H1 (cell line): ENCODE results near the gene MGAT5. TPM values are rescaled to one million over a fixed set of nuclear protein-coding genes. Genes with fewer than 3 reads are reported as not detected.

ENCODE experiments used
- CTCF ChIA-PET: fragments of 300-600 bp; sonication (Branson Sonifier 250); formaldehyde crosslinking; loops from one replicate; lab custom pipeline; 2021; ENCODE audit not compliant: partially characterized antibody; lab: Charles Lee
- POLR2A ChIA-PET: fragments of 300-600 bp; sonication (Branson Sonifier 250); formaldehyde crosslinking; loops from one replicate; lab custom pipeline; 2021; ENCODE audit warnings: inconsistent platforms; ENCODE audit not compliant: partially characterized antibody; lab: Charles Lee
- DNase-seq, 2 experiments: peaks; one replicate each; pipeline versions ENCODE4 v3.0.0 to v3.0.0-alpha.2; 2010 to 2022; ENCODE audit warnings: low spot score in 2 of 2, low read depth in 1 of 2, mixed read lengths in 1 of 2
- FAIRE-seq: peaks from 2 replicates; lab custom pipeline; 2011; peaks lifted over from hg19 to GRCh38; lab: Jason Lieb, UNC
- H2AFZ ChIP-seq: 2 replicates; pipeline ENCODE4 v1.8.1; 2012; ENCODE audit warnings: low read length, inconsistent platforms
- H2AK5ac ChIP-seq: 2 replicates; pipeline ENCODE4 v1.6.1; 2013; ENCODE audit warnings: low read depth, low read length
- H2BK120ac ChIP-seq: replicated peaks from 2 replicates; pipeline ENCODE3; 2013; ENCODE audit warnings: low read depth, low read length, inconsistent platforms
- H2BK12ac ChIP-seq: 2 replicates; pipeline ENCODE4 v1.6.1; 2013; ENCODE audit warnings: low read depth, low read length
- H2BK15ac ChIP-seq: 2 replicates; pipeline ENCODE4 v1.6.1; 2013; ENCODE audit warnings: low read length
- H2BK20ac ChIP-seq: 2 replicates; pipeline ENCODE4 v1.6.1; 2013; ENCODE audit warnings: low read length
- H2BK5ac ChIP-seq: 2 replicates; pipeline ENCODE4 v1.6.1; 2013; ENCODE audit warnings: low read depth, low read length
- H3K14ac ChIP-seq: 2 replicates; pipeline ENCODE4 v1.6.1; 2013; ENCODE audit warnings: inconsistent platforms; ENCODE audit not compliant: insufficient read length
- H3K18ac ChIP-seq: 2 replicates; pipeline ENCODE4 v1.6.1; 2013; ENCODE audit warnings: low read length; ENCODE audit errors: extremely low read depth
- H3K23ac ChIP-seq: 2 replicates; pipeline ENCODE4 v1.6.1; 2013; ENCODE audit warnings: inconsistent platforms; ENCODE audit not compliant: insufficient read length
- H3K23me2 ChIP-seq: 2 replicates; pipeline ENCODE4 v1.6.1; 2013; ENCODE audit warnings: low read depth, low read length
- H3K27ac ChIP-seq: 2 replicates; pipeline ENCODE4 v1.6.1; 2011; ENCODE audit warnings: low read depth, low read length, inconsistent platforms
- H3K27me3 ChIP-seq, 4 experiments: replicated peaks in 1 of 4; 1 replicate in 1 of 4; 2 replicates in 3 of 4; pipeline versions ENCODE4 v1.6.1 to v1.8.1; 2011 to 2013; ENCODE audit warnings: low read length in 3 of 4, mild to moderate bottlenecking in 3 of 4, inconsistent platforms in 2 of 4, mixed read lengths in 2 of 4, moderate library complexity in 1 of 4; ENCODE audit not compliant: control insufficient read depth in 3 of 4, insufficient read depth in 3 of 4; ENCODE audit errors: extremely low read depth in 1 of 4
- H3K36me3 ChIP-seq, 4 experiments: 2 replicates each; pipeline versions ENCODE4 v1.6.1 to v1.8.1; 2011 to 2013; ENCODE audit warnings: mild to moderate bottlenecking in 4 of 4, low read length in 3 of 4, moderate library complexity in 2 of 4, control low read depth in 1 of 4, inconsistent platforms in 1 of 4; ENCODE audit not compliant: insufficient read depth in 4 of 4, control insufficient read depth in 2 of 4
- H3K4ac ChIP-seq: replicated peaks from 2 replicates; pipeline ENCODE3; 2013; ENCODE audit warnings: low read length, low read depth, mixed read lengths, inconsistent platforms; ENCODE audit not compliant: insufficient read length
- H3K4me1 ChIP-seq, 4 experiments: replicated peaks in 1 of 4; 1 replicate in 1 of 4; 2 replicates in 3 of 4; pipeline versions ENCODE4 v1.6.1 to v1.8.1; 2011 to 2013; ENCODE audit warnings: low read length in 3 of 4, inconsistent platforms in 2 of 4, mixed read lengths in 1 of 4; ENCODE audit not compliant: insufficient read depth in 4 of 4, control insufficient read depth in 3 of 4
- H3K4me2 ChIP-seq, 2 experiments: 2 replicates each; pipeline versions ENCODE4 v1.6.1 to v1.8.1; 2011 to 2013; ENCODE audit warnings: low read depth in 2 of 2, low read length in 2 of 2, control low read depth in 1 of 2, inconsistent platforms in 1 of 2, mild to moderate bottlenecking in 1 of 2; ENCODE audit not compliant: insufficient read depth in 1 of 2
- H3K4me3 ChIP-seq, 4 experiments: fragments of 200-600, 300-600 bp in 1 of 4; sonication (generic), shearing (Covaris generic), sonication (Bioruptor Twin) in 1 of 4; 2 replicates each; pipeline versions ENCODE4 v1.5.1 to v1.8.1; 2011 to 2016; ENCODE audit warnings: low read length in 4 of 4, low read depth in 3 of 4, control low read depth in 2 of 4, inconsistent platforms in 2 of 4, mild to moderate bottlenecking in 2 of 4, mixed read lengths in 1 of 4, moderate library complexity in 1 of 4; ENCODE audit not compliant: insufficient read depth in 2 of 4; ENCODE audit errors: extremely low read depth in 1 of 4
- H3K56ac ChIP-seq: replicated peaks from 2 replicates; pipeline ENCODE3; 2013; ENCODE audit warnings: low read depth, mild to moderate bottlenecking, mixed read lengths, low read length, inconsistent platforms; ENCODE audit not compliant: insufficient read length
- H3K79me1 ChIP-seq: 2 replicates; pipeline ENCODE4 v1.6.1; 2013; ENCODE audit warnings: low read depth, low read length, control low read depth
- H3K79me2 ChIP-seq, 2 experiments: 2 replicates each; pipeline versions ENCODE4 v1.6.1 to v1.8.1; 2012 to 2013; ENCODE audit warnings: low read length in 2 of 2, mild to moderate bottlenecking in 2 of 2, inconsistent platforms in 1 of 2; ENCODE audit not compliant: insufficient read depth in 2 of 2, control insufficient read depth in 1 of 2
- H3K9ac ChIP-seq, 4 experiments: replicated peaks in 1 of 4; 1 replicate in 1 of 4; 2 replicates in 3 of 4; pipeline versions ENCODE4 v1.6.1 to v1.8.1; 2011 to 2013; ENCODE audit warnings: low read depth in 3 of 4, low read length in 3 of 4, control low read depth in 2 of 4, mild to moderate bottlenecking in 2 of 4, moderate library complexity in 2 of 4, inconsistent platforms in 1 of 4; ENCODE audit errors: extremely low read depth in 1 of 4
- H3K9me3 ChIP-seq, 2 experiments: 2 replicates each; pipeline versions ENCODE4 v1.6.1 to v1.8.1; 2012 to 2013; ENCODE audit warnings: mild to moderate bottlenecking in 2 of 2, moderate library complexity in 2 of 2, control low read depth in 1 of 2, inconsistent platforms in 1 of 2, low read depth in 1 of 2, low read length in 1 of 2, mixed read lengths in 1 of 2; ENCODE audit not compliant: insufficient read depth in 2 of 2
- H4K20me1 ChIP-seq, 2 experiments: replicated peaks in 1 of 2; 2 replicates each; pipeline versions ENCODE3 to v1.8.1; 2011 to 2013; ENCODE audit warnings: inconsistent platforms in 2 of 2, low read length in 2 of 2, mild to moderate bottlenecking in 1 of 2; ENCODE audit not compliant: insufficient read depth in 2 of 2, control insufficient read depth in 1 of 2
- H4K5ac ChIP-seq: 2 replicates; pipeline ENCODE4 v1.6.1; 2013; ENCODE audit warnings: low read length, low read depth, mixed read lengths, inconsistent platforms; ENCODE audit not compliant: insufficient read length
- H4K8ac ChIP-seq: 2 replicates; pipeline ENCODE4 v1.8.0; 2013; ENCODE audit warnings: mild to moderate bottlenecking, moderate library complexity, low read length, inconsistent platforms; ENCODE audit not compliant: insufficient read depth; ENCODE audit errors: extremely low read depth
- H4K91ac ChIP-seq: replicated peaks from 2 replicates; pipeline ENCODE3; 2013; ENCODE audit warnings: low read length, mixed read lengths, inconsistent platforms; ENCODE audit not compliant: insufficient read length
- CBX5 ChIP-seq: fragments of 300-800, 300-1000 bp; sonication (generic); IDR thresholded peaks from 2 replicates; pipeline ENCODE4 v1.7.1; 2016; ENCODE audit warnings: antibody characterized with exemption, low read length, low read depth
- EP300 ChIP-seq, 2 experiments: IDR thresholded peaks; 1 replicate in 1 of 2; 2 replicates in 1 of 2; pipeline ENCODE4 v1.6.1; 2011 to 2012; ENCODE audit warnings: low read depth in 2 of 2, low read length in 2 of 2, mild to moderate bottlenecking in 2 of 2, borderline replicate concordance in 1 of 2, inconsistent platforms in 1 of 2, moderate library complexity in 1 of 2
- FOSL1 ChIP-seq: IDR thresholded peaks from 2 replicates; pipeline ENCODE4 v1.6.1; 2011; ENCODE audit warnings: mild to moderate bottlenecking, low read depth, low read length, moderate library complexity; ENCODE audit not compliant: insufficient read depth
- GTF2F1 ChIP-seq: IDR thresholded peaks from 2 replicates; pipeline ENCODE4 v1.6.1; 2012; ENCODE audit warnings: low read depth, low read length, improper control_type of control experiment, borderline replicate concordance
- HDAC6 ChIP-seq: IDR thresholded peaks from one replicate; pipeline ENCODE4 v1.7.1; 2012; ENCODE audit warnings: low read depth, mild to moderate bottlenecking, inconsistent platforms, low read length, moderate library complexity
- JUND ChIP-seq: IDR thresholded peaks from 2 replicates; pipeline ENCODE4 v1.6.1; 2011; ENCODE audit warnings: mild to moderate bottlenecking, improper control_type of control experiment, low read length
- KDM1A ChIP-seq: fragments of 200-600, 300-600 bp; sonication (generic); IDR thresholded peaks from 2 replicates; pipeline ENCODE4 v1.7.1; 2016; ENCODE audit warnings: mild to moderate bottlenecking, low read length, borderline replicate concordance
- MAX ChIP-seq: IDR thresholded peaks from 2 replicates; pipeline ENCODE4 v1.6.1; 2012; ENCODE audit warnings: inconsistent platforms
- RBBP5 ChIP-seq: IDR thresholded peaks from 2 replicates; pipeline ENCODE4 v1.7.1; 2012; ENCODE audit warnings: low read depth, mild to moderate bottlenecking, inconsistent platforms, low read length, moderate library complexity, borderline replicate concordance
- TAF7 ChIP-seq: optimal IDR thresholded peaks from 2 replicates; pipeline ENCODE3; 2011; ENCODE audit warnings: low read depth, mild to moderate bottlenecking, inconsistent platforms, low read length, moderate library complexity, borderline replicate concordance
- WGBS, 2 experiments: shearing (Covaris generic) in 1 of 2; methylation state at CpG; one replicate each; pipeline versions ENCODE4 v1.1.6 to v1.1.7; 2013 to 2015; ENCODE audit warnings: low lambda C conversion rate in 2 of 2, mixed read lengths in 2 of 2, inconsistent platforms in 1 of 2, low coverage in 1 of 2, missing lambda C conversion rate in 1 of 2; ENCODE audit not compliant: insufficient replicate concordance in 2 of 2, insufficient coverage in 1 of 2, insufficient read length in 1 of 2; ENCODE audit errors: extremely low coverage in 1 of 2, missing lambda C conversion rate in 1 of 2; 5-methylcytosine and 5-hydroxymethylcytosine counted together
- polyA plus RNA-seq, 7 experiments: library from polyadenylated mRNA; depleted of rRNA in 3 of 7; stranded (reverse) in 5 of 7; unstranded in 2 of 7; fragments of >200 nt in 5 of 7; fragments of 200-250 nt in 2 of 7; gene quantifications; 1 replicate in 5 of 7; 2 replicates in 1 of 7; 4 replicates in 1 of 7; pipeline versions ENCODE4 v1.2.1 to v1.2.3, GENCODE V29; 2011 to 2013; ENCODE audit warnings: missing spikeins in 2 of 7, mixed read lengths in 2 of 7
- total RNA-seq: library from RNA; stranded (reverse); fragmentation: NEBNext Ultra II Directional; extraction: Animal tissue kit (Norgen Biotek cat#: 25700); gene quantifications from 2 replicates; pipeline ENCODE4 v1.2.1, GENCODE V29; 2021
- TF ChIP-seq, protein P1 (sequence below): IDR thresholded peaks from 2 replicates; pipeline ENCODE4 v1.6.1; 2012; ENCODE audit warnings: inconsistent platforms

The MGAT5 gene
- total and polyA plus RNA-seq, 2 of the 8 experiments (the other 6 are each of a cell fraction or from before 2014, with no cell fraction given), result 11.2 to 49.2 TPM

- no peak overlapping the region for H2BK15ac ChIP-seq
- no peak overlapping the region for H2BK120ac ChIP-seq
- no peak overlapping the region for H2BK5ac ChIP-seq
- H3K4me3 ChIP-seq, result no peak overlapping the region
- H3K79me2 ChIP-seq, result no peaks in the 10 kb centered on the region
- H3K18ac ChIP-seq, result no peak overlapping the region
- H3K9me3 ChIP-seq, result no peaks in the 10 kb centered on the region
- H2BK20ac ChIP-seq, result no peak overlapping the region
- H3K27ac ChIP-seq, result no peak overlapping the region
- H4K8ac ChIP-seq, result no peak overlapping the region
- no peak for DNase-seq
- ChIA-PET CTCF (interaction anchor here (0.5 to 2.4 kb wide), 6 partner anchors 9 to 177 kb away, joined by 3 to 13 read pairs (median 4); no protein-coding TSS in a partner anchor), POLR2A (interaction anchor here (1.0 kb wide), 1 partner anchor 8 kb away, joined by 3 read pairs; no protein-coding TSS in a partner anchor)
- no peak overlapping the region for H3K4ac ChIP-seq
- no peak overlapping the region for H2AK5ac ChIP-seq
- H3K36me3 ChIP-seq, result peaks cover 0 to 9% (median 4%) of the 10 kb centered on the region in 4 experiments; a peak in 3 of 8 replicates
- no peaks in the 10 kb centered on the region for H4K20me1 ChIP-seq
- no peak overlapping the region for H4K91ac ChIP-seq
- no peaks in the 10 kb centered on the region for H3K27me3 ChIP-seq
- FAIRE-seq, result no peak
- TF ChIP-seq GTF2F1 (no peak), RBBP5 (no peak), CBX5 (no peak), EP300 (IDR thresholded peaks at IDR 0.05; ENCODE audit: borderline replicate concordance in 1 of 2, low read depth in 2 of 2, low read length in 2 of 2) (no peak), FOSL1 (no peak), KDM1A (no peak), HDAC6 (no peak), MAX (peak; percentile 71), TAF7 (no peak), JUND (no peak)
- TF ChIP-seq, protein P1, sequence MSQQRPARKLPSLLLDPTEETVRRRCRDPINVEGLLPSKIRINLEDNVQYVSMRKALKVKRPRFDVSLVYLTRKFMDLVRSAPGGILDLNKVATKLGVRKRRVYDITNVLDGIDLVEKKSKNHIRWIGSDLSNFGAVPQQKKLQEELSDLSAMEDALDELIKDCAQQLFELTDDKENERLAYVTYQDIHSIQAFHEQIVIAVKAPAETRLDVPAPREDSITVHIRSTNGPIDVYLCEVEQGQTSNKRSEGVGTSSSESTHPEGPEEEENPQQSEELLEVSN, result peak; percentile 89
- H3K14ac ChIP-seq, result no peak overlapping the region
- no peaks in the 10 kb centered on the region for H3K23me2 ChIP-seq
- H3K79me1 ChIP-seq, result no peaks in the 10 kb centered on the region
- H3K9ac ChIP-seq, result no peak overlapping the region
- no peak overlapping the region for H2AFZ ChIP-seq
- no peak overlapping the region for H2BK12ac ChIP-seq
- H3K56ac ChIP-seq, result no peak overlapping the region
- no peak overlapping the region for H3K4me2 ChIP-seq
- 0 out of 7 replicates have a peak, but pooled peaks cover 0 to 3% (median 0%) of the 10 kb centered on the region in 4 experiments for H3K4me1 ChIP-seq
- no peak overlapping the region for H4K5ac ChIP-seq
- H3K23ac ChIP-seq, result no peak overlapping the region
- WGBS, 2 experiments, result 83% methylated on average over 7 of the region's 7 CpGs; no CpG with 5 or more reads in 1 of the 2 experiments
Measured at GRCh38 chr2:134420259-134420658, 166.4 kb downstream of the MGAT5 start.
